Activated T-helper 17 cell treated with anti-CD3 and anti-CD28 coated beads, Interleukin-2, amount 50 U/mL, for 72 hours (primary cell): ENCODE results near the gene CIROP. TPM values are rescaled to one million over a fixed set of nuclear protein-coding genes. Genes with fewer than 3 reads are reported as not detected.
A peak's percentile ranks its signal among the peaks of the same experiment; 100 is the strongest.
"Not testable (repeated sequence)": the region's sequence is repeated elsewhere in the genome, so short reads cannot be mapped to it uniquely, and the experiment has no call there.

Experiments used
- ATAC-seq: fragments of 150-1000 bp; cut with Tn5 transposase; replicated peaks from 2 replicates; pipeline ENCODE4 v1.10.0; 2021; ENCODE audit warnings: mild to moderate bottlenecking, moderate library complexity
- H3K27ac Mint-ChIP-seq: one replicate; pipeline ENCODE4 v1.8.0; 2022; ENCODE audit warnings: mixed read lengths
- H3K27me3 Mint-ChIP-seq: one replicate; pipeline ENCODE4 v1.8.0; 2022; ENCODE audit warnings: mixed read lengths
- H3K36me3 Mint-ChIP-seq: one replicate; pipeline ENCODE4 v1.8.0; 2022; ENCODE audit warnings: low read depth, mild to moderate bottlenecking, mixed read lengths
- H3K4me1 Mint-ChIP-seq: one replicate; pipeline ENCODE4 v1.8.0; 2022; ENCODE audit warnings: mixed read lengths
- H3K4me3 Mint-ChIP-seq: one replicate; pipeline ENCODE4 v1.8.0; 2022; ENCODE audit warnings: mild to moderate bottlenecking, mixed read lengths
- H3K9me3 Mint-ChIP-seq: one replicate; pipeline ENCODE4 v1.8.0; 2022; ENCODE audit warnings: mixed read lengths
- total RNA-seq, 2 donors: library from RNA; stranded (reverse); gene quantifications; one replicate each; pipeline ENCODE4 v1.2.3, GENCODE V29; 2022

Gene CIROP
- total RNA-seq, 2 donors from 2014 or later, result not detected

DNA sequence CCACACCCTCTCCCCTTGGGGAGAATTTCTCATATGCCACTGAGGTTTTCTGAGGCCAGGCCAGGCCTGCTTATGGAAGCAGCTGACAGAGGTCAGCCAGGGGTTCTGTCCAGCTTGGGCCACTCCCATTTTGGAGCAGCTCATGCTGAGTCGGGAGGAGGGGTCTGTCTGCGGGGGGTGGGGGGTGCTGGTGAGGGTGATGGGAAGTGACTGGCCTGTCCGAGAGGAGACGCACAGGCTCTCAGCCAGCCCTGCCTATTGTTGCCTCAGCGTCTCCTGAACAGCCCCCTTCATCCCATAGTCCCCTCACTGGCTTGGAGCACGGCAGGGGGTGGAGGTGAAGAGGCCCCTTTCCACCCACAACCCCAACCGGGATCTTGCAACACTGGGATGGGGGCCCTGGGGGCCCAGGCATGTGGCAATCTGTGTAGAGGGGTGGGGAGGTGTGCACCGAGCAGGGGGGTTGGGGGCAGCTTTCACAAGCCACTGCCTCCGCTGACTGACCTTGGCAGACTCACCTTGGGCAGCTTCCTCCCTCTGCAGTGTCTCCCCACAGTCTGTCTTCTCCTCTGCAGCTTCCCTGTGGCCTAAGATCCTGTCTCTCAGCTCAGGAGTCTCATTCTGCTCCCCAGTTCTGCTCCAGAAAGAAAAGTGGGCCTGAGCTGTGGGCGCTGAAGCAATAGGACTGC is 8.8 kb upstream of the CIROP start:
- H3K27ac Mint-ChIP-seq, result no peak overlapping the region
- H3K4me3 Mint-ChIP-seq, result no peak overlapping the region
- H3K27me3 Mint-ChIP-seq, result peaks cover 6% of the 10 kb centered on the region
- H3K9me3 Mint-ChIP-seq, result no peaks in the 10 kb centered on the region
- H3K4me1 Mint-ChIP-seq, result peaks cover 5% of the 10 kb centered on the region
- H3K36me3 Mint-ChIP-seq, result no peaks in the 10 kb centered on the region
- ATAC-seq, result no peak

DNA sequence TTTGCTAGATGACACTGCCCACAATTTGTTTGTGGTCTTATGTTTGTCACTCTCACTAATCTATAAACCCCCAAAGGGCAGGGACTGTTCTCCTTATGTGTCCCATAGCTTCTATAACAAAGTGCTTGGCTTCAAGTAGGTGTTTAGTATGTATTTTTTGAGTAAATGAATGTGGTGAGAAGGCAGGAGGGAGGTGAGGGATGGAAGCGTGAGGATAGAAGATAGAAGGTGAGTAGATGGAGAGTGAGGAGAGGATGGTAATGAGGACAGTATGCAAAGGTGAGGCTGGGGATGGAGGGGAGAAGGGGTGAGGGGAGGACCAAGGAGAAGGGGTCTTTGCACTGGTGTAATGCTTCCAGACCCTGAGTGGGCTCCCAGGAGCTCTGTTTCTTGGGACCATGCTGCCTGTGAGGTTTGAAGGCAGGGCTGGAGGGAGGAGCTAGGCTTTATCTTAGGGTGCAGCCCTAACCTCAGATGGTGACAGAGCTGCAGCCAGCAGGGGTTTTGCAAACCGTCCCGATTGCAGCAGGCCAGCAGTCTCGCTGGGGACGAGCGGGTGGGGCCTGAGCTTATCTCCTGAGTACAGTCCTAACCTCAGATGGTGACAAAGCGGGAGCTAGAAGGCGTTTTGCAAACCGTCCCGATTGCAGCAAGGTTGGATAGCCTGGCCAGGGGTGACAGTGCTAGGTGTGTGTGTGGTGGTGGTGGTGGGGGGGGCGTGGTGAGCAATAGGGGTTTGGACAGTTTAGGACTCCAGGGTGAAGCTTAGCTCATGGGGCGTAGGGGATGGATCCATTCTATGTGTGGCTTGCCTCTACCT is 7.8 kb upstream of the CIROP start:
- no peaks in the 10 kb centered on the region for H3K9me3 Mint-ChIP-seq
- H3K36me3 Mint-ChIP-seq, result no peaks in the 10 kb centered on the region
- no peak for ATAC-seq
- H3K27me3 Mint-ChIP-seq, result peaks cover 6% of the 10 kb centered on the region
- H3K4me1 Mint-ChIP-seq, result peaks cover 5% of the 10 kb centered on the region
- H3K27ac Mint-ChIP-seq, result no peak overlapping the region
- H3K4me3 Mint-ChIP-seq, result no peak overlapping the region

DNA sequence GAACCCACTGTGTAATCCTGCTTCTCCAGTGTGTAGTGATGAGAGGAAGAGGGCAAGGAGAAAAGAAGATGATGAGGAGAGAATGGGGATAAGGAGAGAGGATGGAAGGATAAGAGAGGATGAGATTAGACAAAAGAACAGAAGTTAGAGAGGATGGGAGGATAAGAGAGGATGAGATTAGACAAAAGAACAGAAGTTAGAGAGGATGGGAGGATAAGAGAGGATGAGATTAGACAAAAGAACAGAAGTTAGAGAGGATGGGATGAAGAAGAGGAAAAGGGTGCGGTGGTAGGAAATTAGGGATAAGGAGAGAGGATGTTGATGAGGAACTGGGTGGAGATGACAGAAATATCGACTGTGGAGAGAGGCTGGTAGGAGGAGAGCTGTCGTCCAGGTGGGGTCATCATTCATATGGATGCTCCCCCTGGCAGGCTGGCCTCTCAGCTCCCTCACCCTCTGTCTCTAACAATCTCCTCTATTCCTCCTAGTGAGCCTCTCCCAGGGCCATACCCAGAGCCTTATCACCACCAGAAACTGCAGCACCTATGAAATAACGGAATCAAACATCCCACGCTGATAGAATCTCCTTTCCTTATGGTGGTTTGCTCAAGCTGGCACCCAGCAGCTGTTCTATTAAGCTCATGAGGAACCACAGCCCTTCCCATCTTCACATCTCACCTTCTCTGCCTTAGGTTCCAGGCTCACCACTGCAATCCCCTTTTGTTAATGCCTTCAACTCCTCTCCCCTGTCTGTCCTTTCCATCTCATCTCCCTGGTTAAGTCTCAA is 6.0 kb upstream of the CIROP start:
- Mint-ChIP-seq H3K4me3 (no peak overlapping the region), H3K36me3 (no peaks in the 10 kb centered on the region), H3K4me1 (peaks cover 5% of the 10 kb centered on the region), H3K9me3 (no peaks in the 10 kb centered on the region), H3K27ac (no peak overlapping the region), H3K27me3 (peaks cover 6% of the 10 kb centered on the region)
- ATAC-seq, result no peak

DNA sequence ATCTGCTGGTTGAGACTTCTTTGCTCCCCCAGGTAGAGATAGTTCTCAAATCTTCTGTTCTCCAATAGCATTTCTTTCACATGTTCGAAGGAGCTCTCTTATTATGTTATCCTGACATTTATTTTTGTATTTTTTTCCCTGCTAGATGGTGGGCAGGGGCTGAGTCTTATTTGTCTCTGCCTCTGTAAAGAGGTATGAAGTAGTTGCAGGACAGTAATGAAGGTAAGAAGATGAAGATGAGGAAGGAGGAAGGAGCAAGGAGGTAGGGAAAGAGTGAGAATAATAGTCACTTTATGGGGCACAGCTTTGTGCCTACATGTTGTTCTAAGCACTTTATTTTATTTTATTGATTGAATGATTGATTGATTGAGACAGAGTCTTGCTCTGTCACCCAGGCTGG is 5.0 kb upstream of the CIROP start:
- H3K4me1 Mint-ChIP-seq, result peaks cover under 1% of the 10 kb centered on the region
- no peak overlapping the region for H3K27ac Mint-ChIP-seq
- peaks cover 3% of the 10 kb centered on the region for H3K27me3 Mint-ChIP-seq
- no peak for ATAC-seq
- no peaks in the 10 kb centered on the region for H3K9me3 Mint-ChIP-seq
- no peak overlapping the region for H3K4me3 Mint-ChIP-seq
- H3K36me3 Mint-ChIP-seq, result no peaks in the 10 kb centered on the region

DNA sequence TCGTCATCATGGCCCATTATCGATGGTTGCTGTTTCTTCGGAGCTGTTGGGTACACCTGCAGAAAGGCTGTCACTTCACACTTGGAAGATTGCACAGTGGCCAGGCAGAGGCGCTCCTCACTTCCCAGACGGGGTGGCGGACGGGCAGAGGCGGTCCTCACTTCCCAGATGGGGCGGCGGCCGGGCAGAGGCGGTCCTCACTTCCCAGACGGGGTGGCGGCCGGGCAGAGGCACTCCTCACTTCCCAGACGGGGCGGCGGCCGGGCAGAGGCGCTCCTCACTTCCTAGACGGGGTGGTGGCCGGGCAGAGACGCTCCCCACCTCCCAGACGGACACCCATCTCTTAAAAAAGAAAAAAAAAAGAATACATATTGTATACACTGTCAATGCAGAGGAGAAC is 3.4 kb upstream of the CIROP start:
- not testable (repeated sequence) for H3K4me1 Mint-ChIP-seq, H3K4me3 Mint-ChIP-seq, ATAC-seq, H3K27ac Mint-ChIP-seq, H3K9me3 Mint-ChIP-seq, H3K27me3 Mint-ChIP-seq, H3K36me3 Mint-ChIP-seq

DNA sequence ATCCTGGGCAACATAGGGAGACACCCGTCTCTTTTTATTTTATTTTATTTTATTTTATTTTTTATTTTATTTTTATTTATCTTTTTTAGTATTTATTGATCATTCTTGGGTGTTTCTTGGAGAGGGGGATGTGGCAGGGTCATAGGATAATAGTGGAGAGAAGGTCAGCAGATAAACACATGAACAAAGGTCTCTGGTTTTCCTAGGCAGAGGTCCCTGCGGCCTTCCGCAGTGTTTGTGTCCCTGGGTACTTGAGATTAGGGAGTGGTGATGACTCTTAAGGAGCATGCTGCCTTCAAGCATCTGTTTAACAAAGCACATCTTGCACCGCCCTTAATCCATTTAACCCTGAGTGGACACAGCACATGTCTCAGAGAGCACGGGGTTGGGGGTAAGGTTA is 2.8 kb upstream of the CIROP start:
- H3K4me1 Mint-ChIP-seq, result not testable (repeated sequence)

DNA sequence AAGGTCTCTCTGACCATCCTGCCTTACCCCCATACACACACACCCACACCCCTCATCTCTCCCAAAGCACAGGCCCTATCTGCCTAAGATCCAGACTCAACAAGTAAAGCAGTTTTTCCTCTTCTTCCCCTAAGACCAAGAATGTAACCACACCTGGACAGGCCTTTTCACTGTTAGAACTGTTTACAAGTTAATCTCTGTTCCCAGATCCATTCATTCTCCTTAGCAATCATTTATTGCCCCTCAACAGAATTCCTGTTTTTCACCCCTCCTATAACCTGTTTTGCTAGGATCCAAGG is 1.9 kb upstream of the CIROP start:
- no peaks in the 10 kb centered on the region for H3K36me3 Mint-ChIP-seq
- ATAC-seq, result no peak
- H3K9me3 Mint-ChIP-seq, result no peaks in the 10 kb centered on the region
- no peaks in the 10 kb centered on the region for H3K27me3 Mint-ChIP-seq
- no peaks in the 10 kb centered on the region for H3K4me1 Mint-ChIP-seq
- no peak overlapping the region for H3K4me3 Mint-ChIP-seq
- H3K27ac Mint-ChIP-seq, result peak overlapping the region; percentile 0

More for the DNA sequence above, 2.8 kb upstream of the CIROP start:
- not testable (repeated sequence) for ATAC-seq, H3K4me3 Mint-ChIP-seq, H3K36me3 Mint-ChIP-seq, H3K27ac Mint-ChIP-seq, H3K9me3 Mint-ChIP-seq, H3K27me3 Mint-ChIP-seq

DNA sequence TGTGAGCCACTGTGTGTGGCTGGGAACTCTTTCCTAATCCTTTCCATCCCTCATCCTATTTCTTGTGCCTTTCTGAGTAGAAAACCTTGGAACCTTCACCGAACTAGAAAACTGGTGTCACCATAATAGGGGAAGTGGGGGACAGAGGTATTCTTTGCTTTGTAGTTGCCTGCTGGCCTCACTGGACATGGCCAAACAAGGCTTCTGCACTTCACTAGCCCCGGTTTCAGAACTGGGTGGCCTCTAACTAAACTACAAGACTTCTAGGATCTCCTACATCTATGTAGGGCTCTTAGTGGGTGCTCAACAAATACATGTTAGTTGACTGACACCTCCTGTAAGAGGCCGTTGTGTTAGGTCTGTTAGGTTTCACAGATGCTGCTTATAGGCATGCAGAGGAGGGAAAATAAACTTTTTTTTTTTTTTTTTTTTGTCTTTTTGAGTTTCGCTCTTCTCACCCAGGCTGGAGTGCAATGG is 597 bp upstream of the CIROP start:
- Mint-ChIP-seq H3K4me3 (no peak overlapping the region), H3K27ac (no peak overlapping the region), H3K27me3 (no peaks in the 10 kb centered on the region), H3K36me3 (no peaks in the 10 kb centered on the region), H3K9me3 (no peaks in the 10 kb centered on the region), H3K4me1 (no peaks in the 10 kb centered on the region)
- no peak for ATAC-seq

DNA sequence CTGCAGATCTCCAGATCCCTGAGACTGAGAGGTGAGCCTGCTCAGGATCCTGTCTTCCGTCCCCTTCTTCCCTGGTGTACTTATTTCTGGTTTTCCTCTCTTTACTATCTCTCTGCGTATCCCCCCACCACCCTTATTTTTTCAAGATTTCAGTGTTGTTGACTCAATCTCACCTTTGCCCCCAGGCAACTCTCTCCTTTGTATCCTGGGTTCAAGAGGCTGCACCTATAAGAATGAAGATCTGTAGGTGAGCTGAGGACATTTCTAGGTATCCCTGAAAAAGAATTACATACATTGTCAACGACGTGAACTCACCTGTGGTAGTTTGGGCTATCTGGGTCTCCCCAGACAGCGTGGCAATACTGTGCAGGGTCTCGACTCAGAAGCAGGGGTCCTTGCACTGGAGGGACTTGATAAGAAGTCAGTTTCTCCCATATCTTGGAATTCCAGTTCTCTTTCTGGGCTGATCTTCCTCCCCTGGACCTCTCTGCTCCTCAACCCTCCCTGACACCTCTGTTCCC is 659 bp downstream of the CIROP start:
- Mint-ChIP-seq H3K4me1 (no peaks in the 10 kb centered on the region), H3K27ac (no peak overlapping the region)
- no peak for ATAC-seq

DNA sequence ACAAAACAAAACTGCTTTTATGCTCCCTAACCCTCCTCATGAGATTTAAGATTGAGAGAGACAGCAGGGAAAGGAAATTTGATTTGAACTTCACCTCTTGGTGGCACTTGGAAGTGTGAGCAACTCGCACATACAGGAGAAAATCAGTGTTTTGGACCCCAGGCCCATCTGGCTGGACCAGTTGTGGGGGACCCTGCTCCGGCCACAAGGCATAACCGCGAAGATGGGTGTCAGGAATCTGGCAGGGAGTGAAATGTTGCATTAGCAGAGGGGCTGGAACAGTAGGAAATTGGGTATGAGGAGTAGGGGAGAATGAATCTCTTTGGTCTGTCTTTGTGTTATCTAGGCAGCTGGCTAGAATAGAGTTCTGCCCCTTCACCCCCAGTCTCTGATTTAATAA is 1.2 kb downstream of the CIROP start:
- no peaks in the 10 kb centered on the region for H3K9me3 Mint-ChIP-seq
- no peaks in the 10 kb centered on the region for H3K4me1 Mint-ChIP-seq
- no peak overlapping the region for H3K4me3 Mint-ChIP-seq
- H3K27me3 Mint-ChIP-seq, result no peaks in the 10 kb centered on the region
- H3K36me3 Mint-ChIP-seq, result peaks cover 9% of the 10 kb centered on the region
- ATAC-seq, result no peak
- H3K27ac Mint-ChIP-seq, result no peak overlapping the region

More for the DNA sequence above, 659 bp downstream of the CIROP start:
- no peaks in the 10 kb centered on the region for H3K27me3 Mint-ChIP-seq
- no peak overlapping the region for H3K4me3 Mint-ChIP-seq
- H3K36me3 Mint-ChIP-seq, result peaks cover 4% of the 10 kb centered on the region
- no peaks in the 10 kb centered on the region for H3K9me3 Mint-ChIP-seq

DNA sequence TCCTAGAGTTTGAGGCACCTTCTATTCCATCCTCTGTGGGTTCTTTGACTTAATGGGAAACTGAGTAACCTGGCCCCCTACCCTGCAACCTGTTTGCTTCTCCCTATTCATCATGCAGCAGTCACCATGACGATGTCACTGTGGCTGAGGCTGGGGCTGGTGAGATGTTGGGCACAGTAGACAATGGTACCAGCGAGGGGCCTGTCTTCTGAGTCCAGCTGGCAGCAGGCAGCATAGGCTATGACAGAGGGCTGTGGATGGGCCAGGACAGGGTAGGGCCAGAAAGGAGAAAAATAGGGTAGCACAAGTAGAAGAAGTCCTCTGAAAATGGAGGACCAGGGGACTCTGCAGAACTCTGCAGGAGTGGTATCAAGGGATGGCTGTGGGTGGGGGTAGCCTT is 2.0 kb downstream of the CIROP start:
- H3K36me3 Mint-ChIP-seq, result peaks cover 17% of the 10 kb centered on the region

DNA sequence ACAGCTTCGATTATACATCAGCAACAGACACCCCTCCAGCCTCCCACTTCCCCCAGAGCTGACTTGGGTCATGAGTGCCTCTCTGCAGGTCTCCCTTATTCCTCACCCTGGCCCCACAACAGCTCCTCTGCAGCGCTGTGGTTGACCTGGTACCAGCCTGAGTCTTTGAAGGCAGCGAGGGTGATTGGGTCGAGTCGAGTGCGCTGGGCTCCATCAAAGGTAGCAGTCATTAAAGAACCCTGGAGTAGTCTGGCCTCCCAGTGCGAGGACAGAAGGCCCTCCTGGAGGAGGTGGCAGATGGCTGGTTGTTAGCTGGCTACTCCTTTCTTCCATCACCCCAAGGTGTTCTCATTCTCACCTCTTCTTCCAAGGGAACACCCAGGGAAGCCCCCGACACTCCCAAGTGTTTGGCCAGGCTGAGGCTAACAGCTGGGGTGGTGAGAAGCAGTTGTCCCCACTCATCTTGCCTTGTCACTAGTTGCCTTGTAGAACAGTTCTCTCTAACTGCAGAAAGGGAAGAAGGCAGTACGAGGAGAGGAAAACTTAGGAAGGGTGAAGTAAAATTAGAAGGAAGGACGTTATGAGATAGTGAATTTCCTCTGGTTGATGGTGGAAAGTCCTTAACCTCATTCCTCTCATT is 2.7 kb downstream of the CIROP start:
- no peak for ATAC-seq
- Mint-ChIP-seq H3K27me3 (no peaks in the 10 kb centered on the region), H3K4me1 (peaks cover 8% of the 10 kb centered on the region), H3K4me3 (no peak overlapping the region), H3K9me3 (no peaks in the 10 kb centered on the region), H3K27ac (no peak overlapping the region), H3K36me3 (peaks cover 24% of the 10 kb centered on the region)

More for the DNA sequence above, 2.0 kb downstream of the CIROP start:
- H3K27ac Mint-ChIP-seq, result no peak overlapping the region
- no peak overlapping the region for H3K4me3 Mint-ChIP-seq
- H3K9me3 Mint-ChIP-seq, result no peaks in the 10 kb centered on the region
- no peaks in the 10 kb centered on the region for H3K27me3 Mint-ChIP-seq
- peaks cover under 1% of the 10 kb centered on the region for H3K4me1 Mint-ChIP-seq
- ATAC-seq, result no peak

DNA sequence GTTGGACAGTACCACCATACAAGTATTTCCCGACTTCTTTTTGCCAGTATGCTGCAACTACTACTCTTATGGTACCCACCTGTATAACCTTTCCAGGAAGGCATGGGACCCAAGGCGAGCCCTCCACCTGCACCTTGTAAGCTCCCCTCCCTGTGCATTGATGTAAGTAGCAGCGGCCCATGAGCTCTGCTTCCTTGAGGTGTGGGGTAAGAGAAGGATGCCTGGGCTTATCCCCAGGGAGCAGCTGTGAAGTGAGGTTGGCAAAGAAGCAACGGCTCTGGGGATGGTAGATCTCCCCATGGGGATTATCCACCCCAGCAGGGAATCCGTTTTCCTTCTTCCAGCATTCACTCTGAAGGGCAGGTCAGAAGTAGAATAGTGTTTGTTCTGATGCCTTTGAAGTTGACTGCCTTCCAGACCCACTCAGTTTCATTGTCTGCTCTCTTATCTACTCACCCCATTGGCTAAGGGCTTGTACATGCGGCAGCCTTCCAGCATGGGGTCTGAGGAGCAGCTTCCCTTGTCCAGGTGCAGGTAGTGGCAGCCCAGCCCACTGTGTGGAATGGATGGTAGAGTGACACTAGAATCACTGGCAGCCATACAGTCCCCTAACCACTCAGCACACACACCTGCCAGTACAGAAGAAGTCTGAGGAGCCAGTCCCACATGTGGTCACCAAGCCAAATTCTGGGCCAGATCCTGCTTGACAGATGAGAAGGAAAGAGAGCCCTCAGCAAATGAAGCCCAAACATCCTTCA is 3.4 kb downstream of the CIROP start:
- no peak for ATAC-seq
- no peak overlapping the region for H3K4me3 Mint-ChIP-seq
- peaks cover 10% of the 10 kb centered on the region for H3K4me1 Mint-ChIP-seq
- H3K27ac Mint-ChIP-seq, result no peak overlapping the region
- H3K36me3 Mint-ChIP-seq, result peaks cover 31% of the 10 kb centered on the region
- H3K9me3 Mint-ChIP-seq, result no peaks in the 10 kb centered on the region
- no peaks in the 10 kb centered on the region for H3K27me3 Mint-ChIP-seq
